Measurements from ENCODE around the gene ATAD3A. TPM values are rescaled to one million over a fixed set of nuclear protein-coding genes. Genes with fewer than 3 reads are reported as not detected.

Gene ATAD3A
- total RNA-seq, 1 donor from 2014 or later: 23.2 TPM

DNA sequence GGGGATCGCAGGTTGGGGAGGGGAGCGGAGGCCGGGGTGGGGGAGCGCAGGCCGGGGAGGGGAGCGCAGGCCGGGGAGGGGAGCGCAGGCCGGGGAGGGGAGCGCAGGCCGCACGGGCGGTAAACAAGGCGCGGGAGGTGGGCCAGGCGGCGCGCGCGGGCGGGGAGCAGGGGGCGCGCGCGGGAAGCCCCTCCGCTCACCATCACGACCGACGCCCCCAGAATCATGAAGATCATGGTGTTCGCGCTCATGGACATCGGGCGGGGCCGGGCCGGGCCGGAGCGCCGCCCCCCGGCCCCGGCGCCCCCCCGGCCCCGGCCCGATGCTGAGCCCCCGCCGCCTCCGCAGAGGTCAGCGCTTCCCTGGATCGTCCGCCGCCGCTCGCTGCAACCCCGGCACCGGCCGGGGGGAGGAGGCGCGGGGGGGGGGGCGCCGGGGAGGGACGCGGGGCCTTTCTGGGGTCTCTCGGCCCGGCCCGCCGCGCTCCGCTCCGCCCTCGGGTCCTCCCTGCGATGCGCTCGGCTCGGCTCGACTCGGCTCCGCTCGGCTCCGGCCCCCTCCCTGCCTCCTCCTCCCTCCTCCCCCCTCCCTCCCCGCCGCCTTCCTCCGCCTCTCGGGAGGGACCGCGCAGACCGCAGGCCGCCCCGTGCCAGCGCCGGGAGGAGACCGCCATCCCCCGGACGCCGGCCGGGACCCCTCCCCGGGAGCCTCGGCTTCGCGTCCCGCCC, 28.3 kb downstream of the ATAD3A start, which contains the start of gene TMEM240:
TMEM240 (minus strand) TSS at position 535 of the 728 bp plus-strand sequence; CDS start at position 257, 278 bp downstream.
- ATAC-seq: peak; percentile 30

DNA sequence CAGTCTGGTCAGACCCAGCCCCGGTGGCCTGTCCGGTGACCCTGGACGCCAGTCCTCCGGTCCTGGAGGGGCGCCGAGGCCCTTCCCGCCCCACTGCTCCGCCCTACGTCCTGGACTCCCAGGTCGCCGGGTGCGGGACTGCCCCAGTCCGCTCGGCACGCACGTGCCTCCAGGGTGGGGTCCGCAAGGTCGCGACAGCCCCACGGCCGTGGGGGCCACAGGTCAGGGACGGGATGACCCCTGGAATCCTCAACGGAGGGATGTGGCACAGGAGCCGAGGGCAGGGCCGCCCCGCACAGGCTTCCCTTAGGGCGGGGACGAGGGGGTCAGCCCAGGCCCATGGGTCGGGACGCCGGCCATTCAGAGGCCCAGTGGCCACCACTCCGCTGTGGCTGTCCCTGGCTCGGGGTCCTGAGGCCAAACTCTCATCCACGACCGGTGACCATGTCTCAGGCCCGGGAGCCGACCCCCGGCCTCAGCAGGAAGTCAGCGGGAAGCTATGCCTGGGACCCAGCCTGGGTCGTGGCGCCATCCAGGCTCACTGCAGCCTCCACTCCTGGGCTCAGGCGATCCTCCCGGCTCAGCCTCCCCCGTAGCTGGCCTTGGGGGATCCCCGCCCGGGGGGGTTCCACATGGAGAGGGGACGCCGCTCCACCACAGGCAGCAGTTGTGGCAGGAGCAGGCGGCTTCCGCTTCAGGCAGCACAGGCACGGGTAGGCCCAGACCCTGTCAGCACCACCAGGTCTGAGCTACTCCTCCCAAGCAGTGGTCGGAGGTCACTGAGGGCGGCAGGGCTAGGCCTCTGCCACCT, 29.1 kb downstream of the ATAD3A start:
- peak; percentile 4 for ATAC-seq

DNA sequence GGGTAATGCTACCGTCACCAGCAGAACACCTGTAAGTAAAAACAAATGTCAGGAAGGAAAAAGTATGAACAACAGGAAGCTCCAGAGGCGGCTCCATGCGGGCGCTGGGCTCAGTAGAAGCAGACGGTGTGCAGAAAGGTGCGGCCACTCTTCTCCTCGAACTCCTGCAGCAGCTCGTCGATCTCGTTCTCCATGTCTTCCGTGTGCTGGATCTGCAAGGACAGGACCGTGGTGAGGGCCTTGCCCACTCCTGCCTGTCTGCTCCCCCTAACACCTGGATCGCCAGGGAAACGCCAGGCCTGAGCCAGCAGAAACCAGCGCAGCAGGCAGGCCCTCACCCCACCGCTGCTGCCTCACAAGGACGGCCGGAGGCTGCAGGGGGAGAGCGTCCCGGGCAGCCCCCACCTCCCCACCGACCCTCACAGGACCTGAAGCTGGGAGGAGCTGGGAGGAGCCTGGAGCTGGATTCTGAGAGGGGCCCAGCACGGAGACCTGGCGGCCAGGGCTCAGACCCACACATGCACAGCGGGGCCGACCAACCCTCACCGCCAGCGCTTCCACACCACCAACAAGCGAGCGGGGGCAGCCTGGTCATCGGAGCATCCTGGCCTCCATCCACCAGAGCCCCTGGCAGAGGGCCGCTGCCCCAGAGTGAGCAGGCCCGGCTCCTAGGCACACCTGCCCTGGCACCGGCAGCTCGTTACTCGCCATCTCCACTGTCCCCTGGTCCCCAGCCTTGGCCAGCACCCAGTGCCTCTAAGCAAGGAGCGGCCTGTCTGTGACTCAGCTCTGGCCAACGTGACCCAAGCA, 30.2 kb downstream of the ATAD3A start:
- ATAC-seq: peak; percentile 6

DNA sequence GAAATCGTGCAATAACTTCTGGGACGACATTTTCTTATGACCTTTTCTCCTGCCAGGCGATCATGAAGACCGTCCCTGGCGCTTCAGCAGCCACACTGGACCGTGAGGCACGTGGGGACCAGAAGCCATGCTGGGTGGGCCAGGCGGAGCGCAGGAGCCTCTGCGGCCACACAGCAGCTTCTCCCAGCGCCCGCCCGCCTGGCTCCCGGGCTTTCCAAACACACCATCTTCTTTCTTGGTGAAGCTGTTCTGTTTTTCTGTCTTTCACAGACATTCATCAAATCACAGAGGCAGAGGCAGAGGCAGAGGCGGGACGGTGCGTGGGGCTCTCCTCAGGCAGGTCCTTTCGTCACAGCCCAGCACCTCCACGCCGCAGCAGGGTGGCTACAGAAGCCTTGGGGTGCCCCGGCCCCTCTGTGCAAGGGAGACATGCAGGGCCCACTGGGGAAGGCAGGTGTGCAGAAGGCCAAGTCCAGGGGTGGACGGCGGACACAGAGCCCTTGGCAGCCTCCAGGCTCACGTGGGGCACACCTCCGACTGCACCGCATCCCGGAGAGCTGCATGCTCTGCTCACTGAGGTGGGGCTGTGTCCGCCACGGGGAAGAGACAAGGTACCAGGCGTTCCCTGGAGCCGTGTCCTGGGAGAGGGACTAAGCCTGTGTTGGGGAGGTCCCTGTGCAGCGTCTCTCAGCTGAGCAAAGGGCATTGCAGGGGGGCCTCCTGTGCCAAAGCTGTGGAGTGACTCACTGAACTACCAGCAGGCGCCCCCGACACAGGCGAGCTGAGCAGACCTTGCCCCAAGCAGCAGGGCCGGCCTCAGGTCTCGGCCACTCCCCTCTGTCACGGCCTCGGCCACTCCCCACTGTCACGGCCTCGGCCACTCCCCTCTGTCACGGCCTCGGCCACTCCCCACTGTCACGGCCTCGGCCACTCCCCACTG, 31.1 kb downstream of the ATAD3A start:
- ATAC-seq: peak; percentile 15

DNA sequence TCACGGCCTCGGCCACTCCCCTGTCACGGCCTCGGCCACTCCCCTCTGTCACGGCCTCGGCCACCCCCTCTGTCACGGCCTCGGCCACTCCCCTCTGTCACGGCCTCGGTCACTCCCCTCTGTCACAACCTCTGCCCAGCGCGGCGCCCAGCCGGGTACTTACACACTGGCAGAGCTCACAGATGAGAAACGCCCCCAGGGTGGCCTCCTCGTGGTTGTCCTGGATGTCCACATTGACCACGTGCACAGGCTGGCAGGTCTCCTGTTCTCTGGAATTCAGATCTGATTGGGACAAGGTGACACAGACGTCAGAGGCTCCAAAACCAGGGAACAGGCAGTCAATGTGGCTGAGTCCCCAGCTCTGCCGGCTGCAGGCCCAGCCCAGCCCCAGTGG, 31.7 kb downstream of the ATAD3A start:
- ATAC-seq: peak; percentile 36

DNA sequence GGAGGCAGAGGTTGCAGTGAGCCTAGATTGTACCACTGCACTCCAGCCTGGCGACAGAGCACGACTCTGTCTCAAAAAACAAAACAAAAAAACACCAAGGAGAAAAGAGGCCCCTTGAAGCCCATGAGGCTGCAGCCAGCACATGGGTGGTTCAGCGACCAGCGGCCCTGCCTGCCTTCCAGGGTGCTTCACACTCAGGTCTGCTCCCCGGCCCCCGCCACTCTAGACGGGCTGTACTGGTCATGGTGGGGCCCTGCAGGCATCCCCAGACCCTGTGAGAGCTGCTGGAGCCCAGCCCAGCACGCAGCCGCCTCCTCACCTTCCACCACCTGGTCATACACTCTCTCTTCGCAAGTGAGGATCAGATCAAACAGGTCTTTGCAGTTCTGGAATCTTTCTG, 32.6 kb downstream of the ATAD3A start:
- no peak for ATAC-seq

DNA sequence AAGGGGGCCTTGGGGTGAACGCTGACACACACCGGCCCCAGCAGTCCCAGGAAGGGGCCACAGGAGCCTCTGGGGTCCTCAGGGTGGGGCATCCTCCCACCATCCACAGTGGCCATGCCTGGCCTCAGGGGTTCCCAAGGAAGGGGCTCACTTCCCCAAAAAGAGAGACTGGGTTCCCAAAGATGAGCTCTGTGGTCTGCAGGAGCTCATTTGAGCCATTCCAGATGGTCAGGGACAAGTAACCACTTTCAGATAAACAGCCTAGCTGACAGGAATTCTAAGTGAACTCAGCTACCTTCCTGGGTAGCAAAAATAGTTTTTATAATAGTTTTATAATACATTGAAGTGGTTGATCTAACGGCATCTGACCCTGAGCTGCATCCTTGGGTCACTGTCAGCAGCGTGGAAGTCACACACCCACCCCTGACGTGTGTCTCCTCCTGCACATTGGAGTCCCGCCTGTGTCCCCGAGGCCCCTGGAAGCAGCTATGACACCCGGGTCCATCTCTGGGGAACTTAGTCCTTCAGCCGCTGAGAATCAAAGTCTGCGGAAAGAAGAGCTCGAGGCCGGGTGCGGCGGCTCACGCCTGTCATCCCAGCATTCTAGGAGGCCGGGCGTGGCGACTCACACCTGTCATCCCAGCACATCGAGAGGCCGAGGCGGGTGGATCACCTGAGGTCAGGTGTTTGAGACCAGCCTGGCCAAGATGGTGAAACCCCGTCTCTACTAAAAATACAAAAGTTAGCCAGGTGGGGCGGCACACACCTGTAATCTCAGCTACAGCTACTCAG, 34.2 kb downstream of the ATAD3A start:
- no peak for ATAC-seq

DNA sequence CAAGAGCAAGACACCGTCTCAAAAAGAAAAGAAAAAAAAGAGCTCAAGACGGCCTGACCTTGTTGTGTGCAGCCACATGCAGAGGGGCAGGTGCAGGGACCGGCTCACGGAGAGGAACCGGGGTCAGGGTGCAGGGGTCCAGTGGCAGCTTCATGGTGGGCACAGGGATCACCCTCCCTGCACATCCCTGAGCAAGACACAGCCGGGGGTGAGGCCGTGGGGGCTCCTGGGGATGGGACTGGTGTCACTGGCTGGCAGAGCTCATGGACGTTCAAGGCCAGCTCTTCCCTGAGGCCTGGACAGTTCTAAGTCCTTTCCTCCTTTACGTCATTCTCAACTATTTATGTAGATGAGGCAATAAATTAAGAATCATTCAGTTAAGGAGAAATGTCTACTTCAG, 35.0 kb downstream of the ATAD3A start:
- ATAC-seq: no peak

DNA sequence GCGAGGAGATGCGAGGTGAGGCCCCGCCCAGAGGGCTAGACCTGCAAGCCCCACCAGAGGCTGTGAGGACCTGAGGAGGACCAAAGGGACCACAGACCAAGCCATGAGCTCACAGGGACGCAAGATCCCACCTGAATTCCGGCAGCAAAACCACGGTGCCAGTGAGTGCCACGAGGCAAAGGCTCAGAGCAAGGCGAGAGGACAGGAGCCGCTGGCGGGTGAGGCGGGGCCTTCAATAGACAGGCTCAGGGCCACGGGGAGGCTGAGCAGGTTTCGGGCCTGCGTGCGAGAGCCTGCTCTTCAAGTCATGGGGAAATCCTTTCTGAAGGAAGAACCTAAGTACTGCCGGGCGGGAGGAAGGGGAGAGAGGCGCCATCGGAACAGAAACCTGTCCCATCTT, 35.5 kb downstream of the ATAD3A start:
- ATAC-seq: no peak

DNA sequence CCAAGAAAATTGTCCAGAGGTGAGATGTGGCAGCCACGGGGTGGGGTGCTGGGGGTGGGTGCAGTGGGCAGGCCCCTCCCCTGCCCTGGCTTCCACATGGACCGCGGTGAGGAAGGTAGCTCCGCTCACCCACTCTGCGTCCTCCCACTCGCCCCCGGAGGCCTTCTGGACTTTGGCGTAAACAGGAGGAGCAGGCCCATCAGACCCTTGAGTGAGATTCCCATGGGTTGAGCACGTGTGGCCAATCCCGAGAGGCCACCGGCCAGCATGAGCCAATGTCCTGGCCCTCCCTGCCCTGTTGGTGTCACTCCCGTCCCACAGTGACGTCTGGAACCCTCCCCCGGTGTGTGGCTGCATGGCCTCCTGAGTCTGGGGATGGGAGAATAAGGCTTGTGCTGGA, 36.6 kb downstream of the ATAD3A start:
- ATAC-seq: no peak

DNA sequence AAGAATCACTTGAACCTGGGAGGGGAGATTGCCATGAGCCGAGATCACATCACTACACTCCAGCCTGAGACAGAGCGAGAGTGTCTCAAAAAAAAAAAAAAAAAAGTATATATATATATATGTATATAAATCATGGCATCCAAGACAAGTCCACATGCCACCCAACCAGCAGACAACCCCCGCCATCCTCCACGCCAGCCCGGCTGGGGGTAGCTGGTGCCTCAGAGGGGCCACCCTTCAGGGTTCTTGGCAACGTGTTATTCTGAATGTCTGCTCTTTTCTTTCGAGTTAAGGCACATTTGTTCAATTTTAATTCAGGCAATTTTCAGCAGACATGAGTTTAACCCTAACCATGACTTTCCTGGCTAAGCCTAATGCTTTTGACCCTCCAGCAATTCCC, 38.1 kb downstream of the ATAD3A start:
- ATAC-seq: no peak

DNA sequence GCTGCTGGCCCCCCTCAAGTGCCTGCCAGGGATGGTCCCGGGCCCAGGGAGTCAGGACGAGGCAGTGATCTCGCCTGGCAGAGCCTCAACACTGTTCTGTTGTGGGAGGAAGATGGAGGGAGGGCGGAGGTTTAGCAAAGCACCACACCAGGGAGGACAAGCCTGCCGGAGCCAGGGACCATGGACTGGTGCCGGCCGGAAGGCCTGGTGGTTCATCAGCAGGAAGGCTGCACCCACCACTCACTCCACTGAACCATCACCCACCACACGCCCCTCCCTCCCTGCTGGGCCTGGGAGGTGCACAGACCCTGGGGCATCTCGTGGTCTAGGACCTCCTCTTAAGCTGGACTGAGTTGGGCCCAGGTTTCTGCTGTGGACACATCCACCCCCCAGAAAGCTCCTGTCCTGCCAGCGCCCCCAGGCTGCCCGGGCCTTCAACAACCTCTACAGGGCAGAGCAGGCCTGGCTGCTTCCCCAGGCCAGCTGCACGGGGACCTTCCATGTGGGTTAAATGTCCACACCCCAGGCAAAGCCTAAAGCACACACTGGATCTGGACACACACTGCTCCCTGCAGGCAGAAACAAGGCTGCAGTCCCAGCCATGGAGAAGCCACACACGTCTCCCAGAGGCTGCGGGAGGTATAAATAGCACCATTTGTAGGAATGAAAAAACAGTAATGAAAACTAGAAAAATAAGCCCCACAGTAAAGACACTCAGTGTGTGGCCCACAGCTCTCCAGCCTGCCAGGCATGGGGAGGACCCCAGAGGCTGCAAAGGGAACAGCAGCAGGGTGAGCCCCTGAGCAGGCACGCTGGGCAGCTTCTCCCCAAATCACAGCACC, 38.9 kb downstream of the ATAD3A start:
- peak; percentile 24 for ATAC-seq

DNA sequence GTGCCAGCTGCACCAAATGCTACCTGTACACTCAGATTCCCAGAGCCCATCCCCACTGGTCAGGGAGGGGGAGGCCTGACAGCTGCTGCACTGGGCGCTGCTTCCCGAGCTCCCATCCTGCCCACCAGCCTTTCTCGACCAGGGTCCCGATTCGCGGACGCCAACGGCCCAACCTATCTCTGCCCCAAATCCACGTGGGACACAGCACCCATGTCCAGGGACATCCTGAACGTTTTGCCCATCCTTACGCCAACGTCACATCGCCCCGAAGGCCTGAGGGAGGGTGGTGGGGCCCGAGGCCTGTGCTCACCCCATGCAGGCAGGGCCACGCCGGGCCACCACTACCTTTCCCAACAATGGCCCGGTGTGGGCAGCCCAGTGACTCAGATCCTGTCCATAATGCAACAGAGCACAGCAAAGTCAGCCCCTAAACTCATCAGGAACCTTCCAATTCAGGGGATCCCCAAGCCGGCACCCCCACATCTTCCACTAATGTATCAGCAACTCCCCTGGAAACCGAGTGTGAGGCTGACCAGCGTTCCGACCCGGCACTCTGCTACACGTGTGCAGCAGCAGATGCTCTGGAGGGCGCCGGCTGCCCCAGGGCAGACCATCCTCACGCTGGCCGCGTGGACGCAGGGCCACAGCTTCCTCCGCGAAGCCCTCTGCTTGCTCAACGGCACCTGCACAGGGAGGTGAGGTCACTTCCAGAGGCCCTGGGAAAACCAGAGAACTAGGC, 39.7 kb downstream of the ATAD3A start:
- no peak for ATAC-seq

DNA sequence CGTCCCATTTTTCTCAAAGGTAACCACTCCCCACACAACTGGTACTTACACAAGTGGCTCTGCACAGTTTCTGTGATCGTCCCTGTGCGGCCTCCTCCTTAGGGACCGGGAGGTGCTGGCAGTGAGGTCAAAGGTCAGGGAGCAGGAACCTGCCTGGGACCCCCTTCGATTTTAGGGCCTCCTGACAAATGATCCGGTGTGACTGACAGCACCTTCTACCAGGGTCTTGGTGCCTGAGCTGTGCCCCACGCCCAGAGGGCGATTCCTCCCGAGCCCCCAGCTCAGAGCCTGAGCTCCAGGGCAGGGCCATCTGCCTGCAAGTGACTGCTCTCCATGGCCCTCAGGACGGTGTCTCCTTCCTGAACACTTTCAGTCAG, 40.3 kb downstream of the ATAD3A start:
- no peak for ATAC-seq

DNA sequence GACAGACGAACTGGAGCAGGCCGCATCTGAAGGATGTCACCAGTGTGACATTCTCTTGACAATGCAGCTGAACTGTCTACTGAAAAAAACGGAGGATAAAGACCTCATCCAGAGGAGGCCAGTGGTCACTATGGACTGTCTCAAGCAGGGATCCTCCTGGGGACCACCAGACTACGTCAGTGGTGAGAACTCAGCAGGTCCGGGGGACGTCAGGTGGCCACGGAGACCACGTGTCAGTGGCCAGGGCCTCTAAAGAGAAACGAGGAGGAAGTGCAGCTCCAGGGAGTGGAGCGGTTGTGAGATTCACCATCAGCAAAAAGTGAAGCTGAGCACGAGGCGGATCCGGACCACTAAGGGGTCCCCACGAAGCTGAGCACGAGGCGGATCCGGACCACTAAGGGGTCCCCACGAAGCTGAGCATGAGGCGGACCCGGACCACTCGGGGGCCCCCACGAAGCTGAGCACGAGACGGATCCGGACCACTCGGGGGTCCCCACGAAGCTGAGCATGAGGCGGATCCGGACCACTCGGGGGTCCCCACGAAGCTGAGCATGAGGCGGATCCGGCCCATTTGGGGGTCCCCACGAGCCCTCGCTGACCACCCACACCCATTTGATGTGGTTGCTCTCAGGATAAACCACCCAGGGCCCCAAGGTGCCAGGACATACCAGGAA, 42.0 kb downstream of the ATAD3A start:
- no peak for ATAC-seq

DNA sequence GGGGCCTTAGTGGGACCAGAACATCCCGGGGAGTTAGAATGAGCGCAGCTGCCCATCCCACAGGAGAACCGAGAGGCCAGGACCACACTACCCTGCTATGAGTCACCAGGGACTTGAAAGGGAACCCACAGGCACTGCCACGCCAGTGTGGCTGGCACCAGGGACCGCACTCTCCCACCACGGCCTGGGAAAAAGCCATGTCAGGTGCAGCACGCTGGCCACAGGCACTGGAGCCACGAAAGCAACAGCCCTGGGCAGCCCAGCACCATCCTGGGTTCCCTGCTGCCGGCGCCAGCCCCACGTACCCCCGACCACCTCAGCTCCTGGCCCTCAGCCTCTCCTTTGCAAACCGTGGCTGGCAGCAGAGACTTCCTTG, 42.6 kb downstream of the ATAD3A start:
- peak; percentile 2 for ATAC-seq

DNA sequence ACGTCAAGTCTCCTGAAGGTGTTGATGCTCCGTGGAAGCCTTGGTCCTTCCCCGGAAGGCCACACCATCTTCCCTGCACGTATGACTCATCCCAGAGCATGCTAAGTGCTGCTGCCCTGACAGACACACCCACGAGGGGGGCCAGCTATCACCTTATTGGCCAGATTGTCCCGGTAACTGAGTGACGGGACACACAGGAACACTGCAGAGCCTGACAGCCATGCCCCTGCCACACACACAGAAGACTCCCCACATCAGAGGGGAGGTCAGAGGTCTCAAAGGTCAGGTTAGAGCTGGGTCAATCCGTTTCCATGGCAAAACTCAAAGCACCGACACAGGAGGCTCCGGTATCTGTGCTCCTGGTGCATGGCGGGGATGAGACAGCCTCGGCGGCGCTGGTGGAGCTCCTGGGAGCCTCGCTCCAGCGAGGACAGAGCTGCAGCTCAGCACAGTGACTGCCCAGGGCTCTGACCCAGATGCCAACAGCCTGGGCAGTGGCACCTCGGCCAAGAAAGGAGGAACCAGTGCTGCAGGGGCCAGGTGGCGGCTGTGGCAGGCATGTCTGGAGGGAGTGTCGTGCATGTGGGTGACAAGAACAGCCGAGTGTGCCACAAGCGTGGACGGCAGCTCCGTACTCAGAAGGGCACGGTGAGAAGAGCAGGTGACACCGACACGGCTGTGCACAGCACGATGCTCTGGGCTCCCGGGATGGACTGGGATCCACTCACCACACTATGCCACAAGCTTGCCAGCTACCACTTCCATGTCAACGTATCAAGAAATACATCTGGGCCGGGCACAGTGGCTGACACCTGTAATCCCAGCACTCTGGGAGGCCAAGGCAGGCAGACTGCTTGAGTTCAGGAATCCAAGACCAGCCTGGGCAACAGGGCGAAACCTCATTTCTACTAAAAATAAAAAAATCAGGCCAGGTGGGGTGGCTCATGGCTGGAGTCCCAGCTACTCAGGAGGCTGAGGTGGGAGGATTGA, 43.3 kb downstream of the ATAD3A start:
- peak; percentile 71 for ATAC-seq

DNA sequence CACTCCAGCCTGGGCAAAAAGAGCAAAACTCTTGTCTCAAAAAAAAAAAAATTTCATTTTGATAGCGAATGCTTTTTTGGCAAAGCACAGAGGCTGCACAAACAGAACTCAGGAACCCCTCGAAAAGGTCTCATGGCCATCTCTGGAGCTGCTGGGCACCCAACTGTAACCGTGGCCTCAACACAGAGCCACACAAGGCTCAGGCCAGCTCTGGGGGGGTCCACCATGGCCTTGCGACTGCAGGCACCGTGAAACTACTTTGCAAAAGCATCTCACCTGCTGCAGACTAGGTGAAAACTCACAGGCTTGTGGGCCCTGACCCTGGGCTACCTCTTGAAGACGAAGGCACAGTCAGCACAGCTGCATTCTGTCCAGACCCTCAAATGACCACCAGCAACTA, 44.5 kb downstream of the ATAD3A start:
- ATAC-seq: no peak

Data from esophagus mucosa (tissue), 1 donor.